ENCODE results near the gene BBS10.
"Not testable (repeated sequence)": the region's sequence is repeated elsewhere in the genome, so short reads cannot be mapped to it uniquely, and the experiment has no call there.

BBS10 gene

DNA sequence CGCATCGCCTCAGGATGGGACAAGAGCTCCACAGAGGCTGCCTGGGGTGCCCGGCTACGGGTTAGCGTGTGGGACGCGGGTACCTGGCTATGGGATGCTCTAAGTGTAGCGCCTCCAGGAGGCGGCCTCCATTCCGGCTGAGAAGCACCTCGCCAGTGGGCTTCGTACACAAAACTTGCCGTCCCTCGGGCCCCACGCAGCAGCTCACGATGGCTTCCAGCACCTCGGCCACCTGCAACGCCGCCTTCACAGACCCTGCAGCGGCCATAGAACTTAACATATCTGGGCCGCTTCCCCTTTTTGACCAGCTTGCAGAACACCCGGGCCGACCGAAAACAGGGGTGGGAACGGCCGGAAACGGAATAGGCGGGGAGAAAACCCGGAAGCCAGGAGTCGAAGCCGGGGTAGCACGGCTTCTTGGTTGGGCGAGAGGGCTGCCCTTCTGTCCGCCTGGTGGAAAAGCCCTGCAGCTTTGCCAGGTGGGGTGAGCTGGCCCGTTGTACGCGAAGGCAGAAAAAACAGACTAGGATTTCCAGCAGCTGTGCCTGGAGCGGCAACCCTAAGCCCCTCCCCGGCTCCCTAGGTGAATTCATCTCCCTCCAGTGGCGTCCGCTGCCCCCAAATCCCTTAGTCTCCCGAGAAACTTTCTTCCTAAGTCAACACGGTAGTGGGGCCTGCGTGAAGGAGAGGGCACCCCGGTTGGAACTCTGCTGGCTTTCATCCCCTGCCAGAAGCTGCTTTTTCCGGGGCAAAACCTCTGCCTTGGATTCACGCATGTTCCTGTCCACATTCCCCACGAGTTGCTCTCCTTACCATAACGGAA, at the start of gene BBS10:
BBS10 (minus strand) TSS at position 337 of the 823 bp plus-strand sequence; CDS start at position 280, 57 bp downstream.
- peak; percentile 94 for DNase-seq

GRCh38 chr12:76391461-76391860, 43.2 kb upstream of the BBS10 start:
- DNase-seq: no peak

- DNase-seq: no peak
Observed at GRCh38 chr12:76387614-76388013, 39.4 kb upstream of the BBS10 start.

DNA sequence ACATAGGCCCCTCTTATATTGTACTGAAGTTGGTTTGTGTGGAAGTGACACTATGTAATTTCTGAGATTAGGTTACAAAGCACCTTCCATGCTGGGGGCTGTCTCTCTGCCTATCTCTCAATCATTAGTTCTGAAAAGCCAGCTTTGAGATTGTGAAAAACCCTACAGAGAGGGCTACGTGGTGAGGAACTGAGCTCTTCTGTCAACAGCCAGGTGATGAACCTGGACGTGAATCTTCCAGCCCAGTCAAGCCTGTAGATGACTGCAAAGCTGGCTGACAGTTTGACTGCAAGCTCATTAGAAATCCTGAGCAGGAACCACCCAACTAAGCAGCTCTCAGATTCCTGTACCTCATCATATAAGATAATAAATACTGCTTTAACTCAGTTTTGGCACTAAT, 36.3 kb upstream of the BBS10 start:
- DNase-seq: no peak

DNA sequence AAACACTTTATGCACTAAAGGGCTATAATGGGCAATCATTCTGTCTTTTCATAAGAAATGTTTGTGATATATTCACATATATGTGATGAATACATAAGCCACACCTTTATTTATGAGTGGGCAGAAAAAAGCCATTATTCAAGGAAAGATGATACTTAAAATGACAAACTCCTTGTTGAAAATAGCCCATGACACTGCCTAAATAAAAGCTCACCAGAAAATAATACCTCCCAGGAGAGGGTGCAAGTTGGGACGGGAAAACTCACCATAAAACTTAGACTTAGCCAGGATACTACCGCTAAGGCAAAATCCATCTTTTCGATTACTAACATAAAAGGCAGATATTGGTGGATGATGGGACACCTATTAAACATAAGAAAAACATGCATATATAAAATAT, 35.8 kb upstream of the BBS10 start:
- no peak for DNase-seq

DNA sequence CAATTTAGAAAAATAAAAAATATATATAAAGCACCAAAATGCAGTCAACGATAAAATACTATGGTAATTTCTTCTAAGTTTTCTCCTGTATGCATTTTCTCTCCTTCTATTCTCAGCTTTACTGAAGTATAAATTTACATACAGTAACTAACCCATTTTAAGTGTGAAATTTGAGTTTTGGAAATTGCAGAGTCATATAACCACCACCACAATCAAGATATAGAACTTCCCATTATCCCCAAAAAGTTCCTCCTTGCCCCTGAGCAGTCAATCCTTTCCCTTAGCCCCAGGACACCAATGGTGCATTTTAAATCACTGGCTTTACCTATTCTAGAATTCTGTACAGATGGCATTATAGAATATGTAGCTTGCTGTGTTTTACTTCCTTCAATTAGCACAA, 31.0 kb upstream of the BBS10 start:
- DNase-seq: no peak

DNA sequence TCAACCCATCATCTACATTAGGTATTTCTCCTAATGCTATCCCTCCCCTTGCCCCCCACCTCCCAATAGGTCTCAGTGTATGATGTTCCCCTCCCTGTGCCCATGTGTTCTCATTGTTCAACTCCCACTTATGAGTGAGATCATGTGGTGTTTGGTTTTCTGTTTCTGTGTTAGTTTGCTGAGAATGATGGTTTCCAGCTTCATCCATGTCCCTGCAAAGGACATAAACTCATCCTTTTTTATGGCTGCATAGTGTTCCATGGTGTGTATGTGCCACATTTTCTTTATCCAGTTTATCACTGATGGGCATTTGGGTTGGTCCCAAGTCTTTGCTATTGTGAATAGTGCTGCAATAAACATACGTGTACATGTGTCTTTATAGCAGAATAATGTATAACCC, 28.7 kb upstream of the BBS10 start:
- DNase-seq: not testable (repeated sequence)

GRCh38 chr12:76375939-76376338, 27.7 kb upstream of the BBS10 start:
- DNase-seq: no peak

DNA sequence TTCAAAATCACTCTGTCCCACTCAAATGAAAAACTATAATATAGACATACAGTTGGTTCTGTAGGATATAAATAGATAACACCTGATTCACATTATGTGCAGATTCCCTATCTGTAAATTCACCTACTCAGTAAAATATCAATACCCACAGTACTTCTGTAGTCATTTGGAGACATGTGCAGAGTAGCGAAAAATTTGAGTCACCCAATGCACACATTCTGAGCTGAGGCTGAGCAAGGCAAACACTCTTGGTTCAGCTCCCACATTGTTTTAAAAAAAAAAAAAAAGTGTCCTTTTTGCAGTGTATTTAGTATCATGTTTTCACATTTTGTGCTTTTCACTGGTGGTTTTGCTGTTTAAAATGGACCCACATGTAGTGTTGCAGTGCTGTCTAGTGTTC, 27.3 kb upstream of the BBS10 start:
- peak; percentile 43 for DNase-seq

DNA sequence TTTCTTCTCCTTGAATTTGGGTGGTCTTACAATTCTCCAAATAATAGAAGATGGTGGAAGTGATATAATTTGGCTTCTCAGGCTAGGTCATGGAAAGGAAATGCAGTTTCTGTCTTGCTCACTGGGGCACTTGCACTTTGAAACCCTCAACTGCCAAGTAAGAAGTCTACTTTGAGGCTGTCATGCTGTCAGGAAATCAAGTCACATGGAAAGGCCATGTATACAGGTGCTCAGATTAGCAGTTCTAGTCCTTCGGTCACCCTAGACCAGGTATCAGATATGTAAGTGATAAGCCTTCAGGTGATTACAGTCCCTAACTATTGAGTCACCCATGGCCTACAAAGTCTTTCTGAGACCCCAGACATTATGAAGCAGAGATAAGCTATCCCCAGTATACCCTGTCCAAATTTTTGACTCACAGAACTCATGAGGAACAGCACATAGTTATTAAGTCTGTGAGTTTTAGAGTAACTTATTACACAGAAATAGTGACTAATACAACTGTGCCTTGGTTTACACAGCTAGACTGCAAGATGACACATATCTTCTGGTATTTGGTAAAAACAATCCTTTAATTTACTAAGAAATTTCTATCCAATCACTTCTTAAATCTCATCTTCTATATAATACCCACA, 26.3 kb upstream of the BBS10 start:
- DNase-seq: peak; percentile 53

GRCh38 chr12:76368230-76368629, 20.0 kb upstream of the BBS10 start:
- no peak for DNase-seq

DNA sequence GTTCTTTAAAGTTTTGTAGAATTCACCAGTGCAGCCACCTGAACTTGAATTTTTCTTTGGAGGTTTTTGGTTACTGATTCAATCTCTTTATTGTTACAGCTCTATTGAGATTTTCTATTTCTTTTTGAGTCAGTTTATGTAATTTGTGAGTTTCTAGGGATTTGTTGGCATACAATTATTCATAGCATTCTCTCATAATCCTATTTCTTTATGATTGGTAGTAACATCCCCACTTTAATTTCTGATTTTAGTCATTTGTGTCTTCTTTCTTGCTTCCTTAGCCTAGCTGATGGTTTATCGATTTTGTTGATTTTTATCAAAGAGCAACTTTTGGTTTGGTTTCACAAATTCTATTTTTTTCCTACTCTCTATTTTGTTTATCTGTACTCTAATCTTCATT, 17.9 kb upstream of the BBS10 start:
- DNase-seq: peak; percentile 6

GRCh38 chr12:76364131-76364530, 15.9 kb upstream of the BBS10 start:
- DNase-seq: not testable (repeated sequence)

- no peak for DNase-seq
Observed at GRCh38 chr12:76360316-76360715, 12.1 kb upstream of the BBS10 start.

- DNase-seq: no peak
Observed at GRCh38 chr12:76356071-76356470, 7.9 kb upstream of the BBS10 start.

GRCh38 chr12:76346798-76347420, 1.3 kb downstream of the BBS10 start:
- DNase-seq: peak; percentile 56

DNA sequence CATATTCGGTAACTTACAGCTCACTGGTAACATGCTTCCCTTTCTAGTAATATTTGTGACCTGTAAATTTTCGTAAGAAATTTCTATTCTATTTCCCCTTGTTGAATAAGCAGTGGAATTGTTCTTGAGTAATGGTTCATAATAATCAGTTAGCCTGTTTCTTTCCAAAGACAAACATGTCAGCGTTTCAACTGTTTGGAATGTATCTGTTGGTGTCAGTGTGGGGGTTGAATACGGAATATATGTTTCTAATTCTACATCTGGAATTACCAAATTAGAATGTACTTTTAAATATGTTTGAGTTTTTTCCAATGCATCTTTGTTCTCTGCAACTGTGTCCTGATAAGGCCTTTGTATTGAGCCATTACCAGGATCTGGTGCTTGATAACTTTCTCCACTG, 2.0 kb downstream of the BBS10 start:
- DNase-seq: no peak

- DNase-seq: no peak
Observed at GRCh38 chr12:76345569-76345968, 2.6 kb downstream of the BBS10 start.

GRCh38 chr12:76341436-76342030, 6.7 kb downstream of the BBS10 start:
- DNase-seq: no peak

DNA sequence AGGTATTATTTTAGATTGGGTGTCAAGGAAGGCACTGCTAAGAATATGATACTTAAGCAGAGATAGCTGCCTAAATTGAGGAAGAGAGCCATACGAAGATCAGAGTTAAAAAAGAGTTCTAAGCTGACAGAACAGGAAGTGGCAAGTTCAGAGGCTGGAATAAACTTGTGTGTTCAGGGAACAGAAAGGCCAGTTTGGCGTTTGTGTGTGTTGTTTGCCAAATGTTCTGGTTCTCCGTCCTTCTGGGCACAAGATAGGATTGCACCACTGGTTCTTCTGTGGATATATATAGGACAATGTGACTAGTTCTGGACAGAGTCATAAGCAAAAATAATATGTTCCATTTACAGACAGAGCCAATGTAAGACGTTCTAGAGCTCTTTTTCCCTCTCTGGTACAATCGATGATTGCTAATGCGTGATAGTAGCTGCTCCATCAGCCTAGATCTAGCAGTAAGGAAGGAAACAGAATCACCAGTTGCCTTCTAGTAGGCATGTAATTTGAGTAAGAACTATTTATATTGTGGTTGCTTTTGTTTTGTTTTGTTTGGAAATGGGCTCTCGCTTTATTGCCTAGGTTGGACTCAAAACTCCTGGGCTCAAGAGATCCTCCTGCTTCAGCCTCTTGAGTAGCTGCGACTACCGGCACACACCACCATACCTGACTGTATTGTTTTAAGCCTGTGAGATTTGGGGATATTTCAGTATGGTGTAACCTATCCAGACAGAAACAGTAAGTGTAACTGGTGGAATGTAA, 7.4 kb downstream of the BBS10 start:
- DNase-seq: no peak

GRCh38 chr12:76337583-76337982, 10.6 kb downstream of the BBS10 start:
- DNase-seq: no peak

GRCh38 chr12:76332606-76333005, 15.6 kb downstream of the BBS10 start:
- no peak for DNase-seq

DNA sequence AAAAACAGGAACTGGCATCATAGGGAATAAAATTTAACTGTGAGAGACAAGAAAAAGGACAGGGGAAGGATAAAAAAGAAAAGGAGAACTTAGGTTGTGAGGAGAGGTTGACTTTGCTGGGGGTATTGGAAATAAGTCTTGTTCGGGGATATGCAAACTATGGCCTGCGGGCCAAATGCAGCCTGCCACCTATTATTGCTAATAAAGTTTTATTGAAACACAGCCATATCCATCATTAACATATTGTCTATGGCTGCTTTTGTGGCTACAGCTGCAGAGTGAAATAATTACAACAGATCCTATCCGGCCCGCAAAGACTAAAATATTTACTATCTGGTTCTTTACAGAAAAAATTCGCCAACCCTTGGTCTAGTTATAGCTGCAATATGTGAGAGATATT, 18.6 kb downstream of the BBS10 start:
- no peak for DNase-seq
